Measurements from ENCODE around the gene ANXA1.

DNA sequence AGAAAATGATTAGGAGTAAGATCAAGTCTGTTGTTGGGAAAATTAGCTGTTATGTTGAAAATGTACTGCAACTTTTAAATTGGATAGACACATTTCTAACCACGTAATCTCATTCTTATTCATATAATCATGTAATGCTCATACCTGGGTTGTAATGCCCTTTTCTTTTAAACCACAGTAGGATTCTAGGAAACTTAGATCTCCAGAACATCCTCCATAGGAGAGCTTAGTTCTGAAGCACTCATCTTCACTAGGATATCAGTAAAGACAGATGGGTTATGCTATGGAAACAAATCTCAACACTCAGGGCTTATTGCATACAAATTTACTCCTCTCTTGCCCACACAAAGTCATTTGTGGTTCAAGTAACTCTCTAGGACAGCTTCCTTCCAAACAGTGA lies 34.8 kb upstream of the ANXA1 start:
- TF ChIP-seq, protein P1, sequence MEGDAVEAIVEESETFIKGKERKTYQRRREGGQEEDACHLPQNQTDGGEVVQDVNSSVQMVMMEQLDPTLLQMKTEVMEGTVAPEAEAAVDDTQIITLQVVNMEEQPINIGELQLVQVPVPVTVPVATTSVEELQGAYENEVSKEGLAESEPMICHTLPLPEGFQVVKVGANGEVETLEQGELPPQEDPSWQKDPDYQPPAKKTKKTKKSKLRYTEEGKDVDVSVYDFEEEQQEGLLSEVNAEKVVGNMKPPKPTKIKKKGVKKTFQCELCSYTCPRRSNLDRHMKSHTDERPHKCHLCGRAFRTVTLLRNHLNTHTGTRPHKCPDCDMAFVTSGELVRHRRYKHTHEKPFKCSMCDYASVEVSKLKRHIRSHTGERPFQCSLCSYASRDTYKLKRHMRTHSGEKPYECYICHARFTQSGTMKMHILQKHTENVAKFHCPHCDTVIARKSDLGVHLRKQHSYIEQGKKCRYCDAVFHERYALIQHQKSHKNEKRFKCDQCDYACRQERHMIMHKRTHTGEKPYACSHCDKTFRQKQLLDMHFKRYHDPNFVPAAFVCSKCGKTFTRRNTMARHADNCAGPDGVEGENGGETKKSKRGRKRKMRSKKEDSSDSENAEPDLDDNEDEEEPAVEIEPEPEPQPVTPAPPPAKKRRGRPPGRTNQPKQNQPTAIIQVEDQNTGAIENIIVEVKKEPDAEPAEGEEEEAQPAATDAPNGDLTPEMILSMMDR (conservative IDR thresholded peaks at IDR 0.05; ENCODE audit: low read depth, low read length) = no peak
- no peak for TF ChIP-seq EZH2 (IDR thresholded peaks at IDR 0.05; ENCODE audit: low read length, unreplicated experiment)
- TF ChIP-seq EZH2phosphoT487 (IDR thresholded peaks at IDR 0.05; ENCODE audit: borderline replicate concordance, low read length) = no peak

Data from PC-3 (cell line).